ENCODE measurements around the gene MCC.

DNA sequence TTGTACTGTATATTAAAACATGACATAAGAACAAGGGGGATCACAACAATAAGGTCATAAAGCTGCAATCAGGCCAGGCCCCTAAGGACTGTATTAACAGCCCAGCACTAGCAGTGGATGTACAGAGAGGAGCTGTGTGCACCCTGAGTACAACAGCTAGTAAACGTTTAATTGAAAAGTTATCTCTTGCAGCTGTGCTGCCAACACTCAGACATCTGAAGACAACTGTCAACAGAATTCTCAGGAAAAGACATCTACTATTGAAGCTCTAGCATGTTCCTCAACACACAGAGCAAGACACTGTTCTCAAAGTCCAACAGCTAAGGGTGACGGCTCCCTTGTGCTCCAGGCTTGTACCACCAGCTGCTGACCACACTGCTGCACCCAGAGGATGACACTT lies 312.1 kb downstream of the MCC start:
- TF ChIP-seq, protein P1, sequence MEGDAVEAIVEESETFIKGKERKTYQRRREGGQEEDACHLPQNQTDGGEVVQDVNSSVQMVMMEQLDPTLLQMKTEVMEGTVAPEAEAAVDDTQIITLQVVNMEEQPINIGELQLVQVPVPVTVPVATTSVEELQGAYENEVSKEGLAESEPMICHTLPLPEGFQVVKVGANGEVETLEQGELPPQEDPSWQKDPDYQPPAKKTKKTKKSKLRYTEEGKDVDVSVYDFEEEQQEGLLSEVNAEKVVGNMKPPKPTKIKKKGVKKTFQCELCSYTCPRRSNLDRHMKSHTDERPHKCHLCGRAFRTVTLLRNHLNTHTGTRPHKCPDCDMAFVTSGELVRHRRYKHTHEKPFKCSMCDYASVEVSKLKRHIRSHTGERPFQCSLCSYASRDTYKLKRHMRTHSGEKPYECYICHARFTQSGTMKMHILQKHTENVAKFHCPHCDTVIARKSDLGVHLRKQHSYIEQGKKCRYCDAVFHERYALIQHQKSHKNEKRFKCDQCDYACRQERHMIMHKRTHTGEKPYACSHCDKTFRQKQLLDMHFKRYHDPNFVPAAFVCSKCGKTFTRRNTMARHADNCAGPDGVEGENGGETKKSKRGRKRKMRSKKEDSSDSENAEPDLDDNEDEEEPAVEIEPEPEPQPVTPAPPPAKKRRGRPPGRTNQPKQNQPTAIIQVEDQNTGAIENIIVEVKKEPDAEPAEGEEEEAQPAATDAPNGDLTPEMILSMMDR (IDR thresholded peaks at IDR 0.05; ENCODE audit: insufficient read depth, low read length): no peak
- TF ChIP-seq SPI1 (IDR thresholded peaks at IDR 0.05; ENCODE audit: borderline replicate concordance, low read depth) (no peak), GABPA (IDR thresholded peaks at IDR 0.05; ENCODE audit: low read depth) (no peak)
- TF ChIP-seq, protein P2, sequence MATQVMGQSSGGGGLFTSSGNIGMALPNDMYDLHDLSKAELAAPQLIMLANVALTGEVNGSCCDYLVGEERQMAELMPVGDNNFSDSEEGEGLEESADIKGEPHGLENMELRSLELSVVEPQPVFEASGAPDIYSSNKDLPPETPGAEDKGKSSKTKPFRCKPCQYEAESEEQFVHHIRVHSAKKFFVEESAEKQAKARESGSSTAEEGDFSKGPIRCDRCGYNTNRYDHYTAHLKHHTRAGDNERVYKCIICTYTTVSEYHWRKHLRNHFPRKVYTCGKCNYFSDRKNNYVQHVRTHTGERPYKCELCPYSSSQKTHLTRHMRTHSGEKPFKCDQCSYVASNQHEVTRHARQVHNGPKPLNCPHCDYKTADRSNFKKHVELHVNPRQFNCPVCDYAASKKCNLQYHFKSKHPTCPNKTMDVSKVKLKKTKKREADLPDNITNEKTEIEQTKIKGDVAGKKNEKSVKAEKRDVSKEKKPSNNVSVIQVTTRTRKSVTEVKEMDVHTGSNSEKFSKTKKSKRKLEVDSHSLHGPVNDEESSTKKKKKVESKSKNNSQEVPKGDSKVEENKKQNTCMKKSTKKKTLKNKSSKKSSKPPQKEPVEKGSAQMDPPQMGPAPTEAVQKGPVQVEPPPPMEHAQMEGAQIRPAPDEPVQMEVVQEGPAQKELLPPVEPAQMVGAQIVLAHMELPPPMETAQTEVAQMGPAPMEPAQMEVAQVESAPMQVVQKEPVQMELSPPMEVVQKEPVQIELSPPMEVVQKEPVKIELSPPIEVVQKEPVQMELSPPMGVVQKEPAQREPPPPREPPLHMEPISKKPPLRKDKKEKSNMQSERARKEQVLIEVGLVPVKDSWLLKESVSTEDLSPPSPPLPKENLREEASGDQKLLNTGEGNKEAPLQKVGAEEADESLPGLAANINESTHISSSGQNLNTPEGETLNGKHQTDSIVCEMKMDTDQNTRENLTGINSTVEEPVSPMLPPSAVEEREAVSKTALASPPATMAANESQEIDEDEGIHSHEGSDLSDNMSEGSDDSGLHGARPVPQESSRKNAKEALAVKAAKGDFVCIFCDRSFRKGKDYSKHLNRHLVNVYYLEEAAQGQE (IDR thresholded peaks at IDR 0.05; ENCODE audit: insufficient replicate concordance, low read depth): no peak
